HG03442 (cell line): ENCODE results near the gene IL1B.
A peak's percentile ranks its signal among the peaks of the same experiment; 100 is the strongest.

Experiments
- ATAC-seq: cut with Tn5 transposase; IDR thresholded peaks from one replicate; pipeline ENCODE4 v1.9.1; 2021; ENCODE audit warnings: mild to moderate bottlenecking, moderate library complexity; ENCODE audit not compliant: unreplicated experiment

Gene IL1B

GRCh38 chr2:112807233-112807807, 29.3 kb downstream of the IL1B start:
- ATAC-seq: no peak

- peak; percentile 74 for ATAC-seq
These were observed 31.0 kb downstream of the IL1B start for GRCh38 chr2:112805542-112805941.

GRCh38 chr2:112803691-112804521, 32.7 kb downstream of the IL1B start:
- ATAC-seq: peak; percentile 44

GRCh38 chr2:112800881-112801583, 35.5 kb downstream of the IL1B start:
- ATAC-seq: no peak

GRCh38 chr2:112798979-112799975, 37.3 kb downstream of the IL1B start:
- no peak for ATAC-seq

- no peak for ATAC-seq
These were observed 40.1 kb downstream of the IL1B start for GRCh38 chr2:112796486-112796885.

GRCh38 chr2:112795774-112796173, 40.8 kb downstream of the IL1B start:
- no peak for ATAC-seq

GRCh38 chr2:112794841-112795240, 41.7 kb downstream of the IL1B start:
- ATAC-seq: no peak

- ATAC-seq: peak; percentile 56
These were observed 42.3 kb downstream of the IL1B start for GRCh38 chr2:112794131-112794733.

GRCh38 chr2:112793449-112793978, 43.1 kb downstream of the IL1B start:
- ATAC-seq: peak; percentile 49

GRCh38 chr2:112792419-112792818, 44.2 kb downstream of the IL1B start:
- ATAC-seq: no peak

GRCh38 chr2:112791693-112792230, 44.8 kb downstream of the IL1B start:
- no peak for ATAC-seq

GRCh38 chr2:112791019-112791418, 45.6 kb downstream of the IL1B start:
- no peak for ATAC-seq

- no peak for ATAC-seq
These were observed 46.3 kb downstream of the IL1B start for GRCh38 chr2:112790305-112790704.

- ATAC-seq: no peak
These were observed 47.4 kb downstream of the IL1B start for GRCh38 chr2:112789186-112789585.

GRCh38 chr2:112788653-112789052, 47.9 kb downstream of the IL1B start:
- ATAC-seq: no peak

GRCh38 chr2:112787729-112788393, 48.7 kb downstream of the IL1B start:
- ATAC-seq: no peak

- ATAC-seq: no peak
These were observed 49.3 kb downstream of the IL1B start for GRCh38 chr2:112787294-112787693.
